Transverse colon (tissue), 4 donors: ENCODE data around the gene ACSL1. TPM values are rescaled to one million over a fixed set of nuclear protein-coding genes. Genes with fewer than 3 reads are reported as not detected.
A peak's percentile ranks its signal among the peaks of the same experiment; 100 is the strongest.

Experiments
- DNase-seq: peaks from one replicate; pipeline ENCODE4 v3.0.0-alpha.2; 2019
- H3K27ac ChIP-seq, 4 donors: fragments of 200-600 bp; sonication (generic); 2 replicates each; pipeline ENCODE4 v1.5.1; 2016 to 2018; ENCODE audit warnings: inconsistent platforms in 4 of 4
- H3K27me3 ChIP-seq: fragments of 200-600 bp; sonication (generic); 2 replicates; pipeline ENCODE4 v1.5.1; 2017; ENCODE audit warnings: inconsistent platforms
- H3K36me3 ChIP-seq, 4 donors: fragments of 200-600 bp; sonication (generic); 2 replicates each; pipeline ENCODE4 v1.5.1; 2017 to 2019; ENCODE audit warnings: inconsistent platforms in 4 of 4
- H3K4me1 ChIP-seq, 4 donors: fragments of 200-600 bp; sonication (generic); 2 replicates each; pipeline ENCODE4 v1.5.1; 2017 to 2020; ENCODE audit warnings: inconsistent platforms in 4 of 4
- H3K4me3 ChIP-seq, 4 donors: fragments of 200-600 bp; sonication (generic); 1 replicate in 1 of 4; 2 replicates in 3 of 4; pipeline versions ENCODE4 v1.5.1 to v1.6.1; 2017 to 2019; ENCODE audit warnings: inconsistent platforms in 4 of 4
- H3K9me3 ChIP-seq, 2 donors: fragments of 200-600 bp; sonication (generic); 2 replicates each; pipeline ENCODE4 v1.5.1; 2017 to 2019; ENCODE audit warnings: inconsistent platforms in 2 of 2
- EP300 ChIP-seq: sonication (generic); formaldehyde crosslinking; IDR thresholded peaks from one replicate; pipeline ENCODE4 v1.6.1; 2017; ENCODE audit warnings: antibody characterized with exemption, low read depth
- POLR2A ChIP-seq: fragments of 450-650 bp; IDR thresholded peaks from one replicate; pipeline ENCODE4 v1.6.1; 2016; ENCODE audit warnings: antibody characterized with exemption, mild to moderate bottlenecking, moderate library complexity
- POLR2AphosphoS5 ChIP-seq, 3 donors: sonication (generic); formaldehyde crosslinking; IDR thresholded peaks; one replicate each; pipeline ENCODE4 v1.6.1; 2016; ENCODE audit warnings: antibody characterized with exemption in 3 of 3
- WGBS, 2 donors: methylation state at CpG; one replicate each; pipeline ENCODE4 v1.1.5; 2018; ENCODE audit warnings: low coverage in 1 of 2; 5-methylcytosine and 5-hydroxymethylcytosine counted together
- in situ Hi-C, 4 donors: fragments of 200-750 bp; cut with MboI; loops; one replicate each; pipeline versions ENCODE4 v1.15.0 to v1.15.1; 2017; ENCODE audit warnings: low sequenced_read_pairs in 3 of 4, low pct_ligation_motif_present in 1 of 4, low pct_unique_long_range_greater_than_20kb in 1 of 4
- intact Hi-C: fragments of 100-400 bp; cut with DNase I; formaldehyde crosslinking; loops from one replicate; pipeline ENCODE4 v1.15.1; 2023; ENCODE audit warnings: low total_unique reads
- total RNA-seq, 4 donors: library from RNA; depleted of rRNA; stranded (reverse); fragments of >200 nt; gene quantifications; one replicate each; pipeline ENCODE4 v1.1.0, GENCODE V29; 2016
- TF ChIP-seq, protein P1 (sequence below), 5 experiments: fragments of 200-600 bp in 3 of 5; fragments of 450-650 bp in 2 of 5; sonication (generic) in 3 of 5; IDR thresholded peaks; 1 replicate in 2 of 5; 2 replicates in 3 of 5; pipeline ENCODE4 v1.5.1; 2016 to 2017; ENCODE audit warnings: antibody characterized with exemption in 5 of 5, inconsistent platforms in 3 of 5, mild to moderate bottlenecking in 2 of 5, moderate library complexity in 1 of 5

Gene ACSL1, protein sequence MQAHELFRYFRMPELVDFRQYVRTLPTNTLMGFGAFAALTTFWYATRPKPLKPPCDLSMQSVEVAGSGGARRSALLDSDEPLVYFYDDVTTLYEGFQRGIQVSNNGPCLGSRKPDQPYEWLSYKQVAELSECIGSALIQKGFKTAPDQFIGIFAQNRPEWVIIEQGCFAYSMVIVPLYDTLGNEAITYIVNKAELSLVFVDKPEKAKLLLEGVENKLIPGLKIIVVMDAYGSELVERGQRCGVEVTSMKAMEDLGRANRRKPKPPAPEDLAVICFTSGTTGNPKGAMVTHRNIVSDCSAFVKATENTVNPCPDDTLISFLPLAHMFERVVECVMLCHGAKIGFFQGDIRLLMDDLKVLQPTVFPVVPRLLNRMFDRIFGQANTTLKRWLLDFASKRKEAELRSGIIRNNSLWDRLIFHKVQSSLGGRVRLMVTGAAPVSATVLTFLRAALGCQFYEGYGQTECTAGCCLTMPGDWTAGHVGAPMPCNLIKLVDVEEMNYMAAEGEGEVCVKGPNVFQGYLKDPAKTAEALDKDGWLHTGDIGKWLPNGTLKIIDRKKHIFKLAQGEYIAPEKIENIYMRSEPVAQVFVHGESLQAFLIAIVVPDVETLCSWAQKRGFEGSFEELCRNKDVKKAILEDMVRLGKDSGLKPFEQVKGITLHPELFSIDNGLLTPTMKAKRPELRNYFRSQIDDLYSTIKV
- 10 to 100 TPM; 20.6 to 50.0 (median 40.0) TPM for total RNA-seq

DNA sequence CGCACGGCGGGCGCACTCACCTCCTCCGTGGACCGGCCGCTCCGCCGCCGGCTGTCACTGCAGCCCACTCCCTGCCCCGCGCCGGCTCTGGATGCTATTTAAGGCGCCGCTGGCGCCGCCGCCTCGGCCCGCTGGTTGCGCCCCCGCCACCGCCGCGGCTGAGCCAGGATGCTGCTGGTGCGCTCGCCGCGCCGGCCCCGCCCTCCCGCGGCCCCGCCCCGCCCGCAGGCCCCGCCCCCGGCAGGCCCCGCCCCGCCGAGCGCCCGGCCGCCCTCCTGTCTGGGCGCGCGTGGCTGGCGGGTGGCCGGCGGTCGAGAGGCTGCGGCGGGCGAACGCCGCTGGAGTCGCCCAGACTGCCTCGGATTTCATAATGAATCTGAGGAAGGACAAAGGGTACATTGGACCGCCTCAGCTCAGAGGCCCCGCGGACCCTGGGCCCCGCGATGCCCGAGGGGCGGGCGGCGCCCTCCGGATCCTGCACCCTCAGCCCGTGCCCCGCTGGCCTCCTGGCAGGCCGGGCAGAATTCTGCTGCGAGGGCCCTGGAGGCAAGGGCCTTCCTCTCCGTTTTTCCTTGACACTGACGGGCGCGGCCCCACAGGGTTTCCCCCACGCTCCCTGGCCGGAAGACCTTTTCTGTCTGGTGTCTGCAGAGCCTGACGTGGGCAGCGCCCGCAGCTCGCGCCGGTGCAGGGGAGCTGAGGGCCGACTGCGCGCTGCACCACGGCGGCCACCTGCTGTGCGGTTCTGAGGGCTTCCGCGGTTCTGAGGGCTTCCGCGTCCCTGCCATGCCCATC, at the start of gene ACSL1:
Gene ACSL1 (minus strand): TSS at position 73 of the 795 bp plus-strand sequence. CDS start 22,454 bp downstream, outside the sequence.
- Histone ChIP-seq H3K4me3 (peak within 1 kb of the TSS; percentile 69 to 85 (median 74)), H3K9me3 (no peaks in the 10 kb centered on the region), H3K4me1 (peaks cover 0 to 22% (median 11%) of the 10 kb centered on the region in 4 donors), H3K27me3 (no peaks in the 10 kb centered on the region), H3K27ac (peak within 1 kb of the TSS; percentile 82 to 83 (median 82)), H3K36me3 (no peaks in the 10 kb centered on the region)
- 0% methylated on average over 25 of the region's 94 CpGs; no CpG with 5 or more reads in 1 of the 2 donors for WGBS, 2 donors
- peak; percentile 76 for DNase-seq
- intact Hi-C loops = no loop called here
- in situ Hi-C loops = no loop called here
- TF ChIP-seq POLR2AphosphoS5 (IDR thresholded peaks at IDR 0.05) (peak; percentile 15 to 50 (median 38)), POLR2A (peak; percentile 37), EP300 (no peak)
- TF ChIP-seq, protein P1, sequence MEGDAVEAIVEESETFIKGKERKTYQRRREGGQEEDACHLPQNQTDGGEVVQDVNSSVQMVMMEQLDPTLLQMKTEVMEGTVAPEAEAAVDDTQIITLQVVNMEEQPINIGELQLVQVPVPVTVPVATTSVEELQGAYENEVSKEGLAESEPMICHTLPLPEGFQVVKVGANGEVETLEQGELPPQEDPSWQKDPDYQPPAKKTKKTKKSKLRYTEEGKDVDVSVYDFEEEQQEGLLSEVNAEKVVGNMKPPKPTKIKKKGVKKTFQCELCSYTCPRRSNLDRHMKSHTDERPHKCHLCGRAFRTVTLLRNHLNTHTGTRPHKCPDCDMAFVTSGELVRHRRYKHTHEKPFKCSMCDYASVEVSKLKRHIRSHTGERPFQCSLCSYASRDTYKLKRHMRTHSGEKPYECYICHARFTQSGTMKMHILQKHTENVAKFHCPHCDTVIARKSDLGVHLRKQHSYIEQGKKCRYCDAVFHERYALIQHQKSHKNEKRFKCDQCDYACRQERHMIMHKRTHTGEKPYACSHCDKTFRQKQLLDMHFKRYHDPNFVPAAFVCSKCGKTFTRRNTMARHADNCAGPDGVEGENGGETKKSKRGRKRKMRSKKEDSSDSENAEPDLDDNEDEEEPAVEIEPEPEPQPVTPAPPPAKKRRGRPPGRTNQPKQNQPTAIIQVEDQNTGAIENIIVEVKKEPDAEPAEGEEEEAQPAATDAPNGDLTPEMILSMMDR (IDR thresholded peaks at IDR 0.05) = no peak

DNA sequence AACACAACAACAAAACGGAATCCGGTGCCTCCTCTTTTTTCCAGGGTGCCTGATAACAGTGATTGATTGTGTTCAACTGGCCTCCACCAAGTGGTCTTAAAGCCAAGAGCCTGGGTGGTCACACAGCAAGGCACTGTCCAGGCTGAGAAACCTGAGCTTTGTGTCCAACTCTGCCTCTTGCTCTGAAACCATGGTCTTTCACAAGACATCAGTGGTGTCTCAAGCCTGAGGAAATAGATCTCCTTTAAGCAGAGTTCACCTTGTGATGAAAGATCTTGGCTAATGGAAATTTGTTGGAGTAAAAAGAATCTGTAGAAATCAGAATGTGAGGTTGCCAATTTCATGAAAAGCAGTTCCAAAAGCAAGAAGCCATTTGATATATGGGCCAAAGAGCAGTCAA, 47.3 kb upstream of the ACSL1 start:
- TF ChIP-seq POLR2A (no peak), POLR2AphosphoS5 (IDR thresholded peaks at IDR 0.05) (no peak), EP300 (no peak)
- TF ChIP-seq, protein P1 (IDR thresholded peaks at IDR 0.05) = no peak
- intact Hi-C loops = no loop called here
- in situ Hi-C loops = no loop called here
- H3K27me3 ChIP-seq = no peaks in the 10 kb centered on the region
- H3K4me3 ChIP-seq = no peak overlapping the region
- H3K36me3 ChIP-seq = no peaks in the 10 kb centered on the region
- H3K9me3 ChIP-seq = no peaks in the 10 kb centered on the region
- no peak for DNase-seq
- 75% methylated on average over 2 of the region's 2 CpGs for WGBS, 2 donors
- H3K4me1 ChIP-seq = no peaks in the 10 kb centered on the region
- no peak overlapping the region for H3K27ac ChIP-seq

DNA sequence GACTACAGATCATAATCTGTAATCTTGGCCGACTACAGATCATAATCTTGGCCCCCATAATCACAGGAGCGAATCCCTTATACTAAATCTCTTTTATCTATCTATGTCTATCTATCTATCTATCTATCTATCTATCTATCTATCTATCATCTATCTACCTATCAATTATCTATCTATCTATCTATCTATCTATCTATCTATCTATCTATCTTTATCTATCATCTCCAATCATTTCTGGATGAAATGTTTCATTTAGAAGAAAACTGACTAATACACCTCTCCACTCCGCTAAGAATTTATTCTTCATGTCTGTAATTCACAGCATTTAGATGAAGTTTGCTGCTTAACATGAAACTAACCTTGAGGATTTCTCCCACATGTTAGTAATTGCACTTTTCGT, 45.0 kb upstream of the ACSL1 start:
- intact Hi-C loops (no loop called here), in situ Hi-C loops (no loop called here)
- 78 to 85% methylated on average over 4 of the region's 4 CpGs for WGBS, 2 donors
- no peak for DNase-seq
- Histone ChIP-seq H3K27me3 (no peaks in the 10 kb centered on the region), H3K36me3 (no peaks in the 10 kb centered on the region), H3K4me3 (no peak overlapping the region), H3K9me3 (no peaks in the 10 kb centered on the region), H3K4me1 (no peaks in the 10 kb centered on the region), H3K27ac (no peak overlapping the region)
- TF ChIP-seq, protein P1 (IDR thresholded peaks at IDR 0.05) = no peak

DNA sequence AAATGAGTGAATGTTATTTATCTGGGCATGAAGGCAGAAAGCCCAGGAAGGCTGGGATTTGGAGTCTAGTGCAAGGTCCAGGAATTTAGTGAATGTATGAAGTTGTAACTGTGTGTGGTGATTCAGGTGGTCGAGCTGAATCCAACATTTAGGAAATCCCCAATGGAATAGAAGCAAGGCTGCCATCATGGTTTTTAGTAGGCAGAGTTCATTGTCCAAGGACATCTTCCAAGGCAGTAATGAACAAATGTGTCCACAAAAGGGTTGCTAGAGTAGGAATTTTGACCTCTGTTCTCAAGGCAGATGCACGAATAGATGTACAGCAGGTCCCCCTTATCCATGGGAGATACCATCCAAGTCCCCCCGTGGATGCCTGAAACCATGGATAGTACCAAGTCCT, 42.9 kb upstream of the ACSL1 start:
- Histone ChIP-seq H3K36me3 (no peaks in the 10 kb centered on the region), H3K4me1 (no peaks in the 10 kb centered on the region), H3K27me3 (no peaks in the 10 kb centered on the region), H3K4me3 (no peak overlapping the region), H3K27ac (no peak overlapping the region), H3K9me3 (no peaks in the 10 kb centered on the region)
- no peak for DNase-seq
- intact Hi-C loops = no loop called here
- TF ChIP-seq POLR2A = no peak
- TF ChIP-seq POLR2AphosphoS5 (IDR thresholded peaks at IDR 0.05) = no peak
- TF ChIP-seq, protein P1 (IDR thresholded peaks at IDR 0.05) = no peak
- TF ChIP-seq EP300 = no peak
- 81 to 86% methylated on average over 2 to 3 of the region's 3 CpGs for WGBS, 2 donors
- in situ Hi-C loops = no loop called here
